Activated B cell treated with CpG ODN at 0.5 μM for 24 hours (primary cell): ENCODE measurements around the gene AFF3. TPM values are rescaled to one million over a fixed set of nuclear protein-coding genes. Genes with fewer than 3 reads are reported as not detected.
"Not testable (repeated sequence)": the region's sequence is repeated elsewhere in the genome, so short reads cannot be mapped to it uniquely, and the experiment has no call there.

Experiments
- ATAC-seq: fragments of 200-7000 bp; cut with Tn5 transposase; one replicate; pipeline ENCODE4 v1.10.0; 2021; ENCODE audit warnings: low read depth, mild to moderate bottlenecking, moderate library complexity
- CTCF ChIA-PET: fragments of 350-600 bp; sonication (Branson Sonifier 250); formaldehyde crosslinking; loops from one replicate; lab custom pipeline; 2021; ENCODE audit warnings: antibody characterized with exemption; lab: Charles Lee
- POLR2A ChIA-PET: fragments of 350-600 bp; sonication (Branson Sonifier 250); formaldehyde crosslinking; loops from one replicate; lab custom pipeline; 2021; ENCODE audit warnings: antibody characterized with exemption; lab: Charles Lee
- DNase-seq: peaks from one replicate; pipeline ENCODE4 v3.0.0; 2022
- H3K27ac Mint-ChIP-seq: one replicate; pipeline ENCODE4 v1.8.0; 2020; ENCODE audit warnings: mixed read lengths
- H3K27me3 Mint-ChIP-seq: one replicate; pipeline ENCODE4 v1.8.0; 2021; ENCODE audit warnings: mixed read lengths
- H3K36me3 Mint-ChIP-seq: one replicate; pipeline ENCODE4 v1.8.0; 2021; ENCODE audit warnings: low read depth, mixed read lengths
- H3K4me1 Mint-ChIP-seq: one replicate; pipeline ENCODE4 v1.8.0; 2021; ENCODE audit warnings: mixed read lengths
- H3K4me3 Mint-ChIP-seq: one replicate; pipeline ENCODE4 v1.8.0; 2020; ENCODE audit warnings: mild to moderate bottlenecking, mixed read lengths
- H3K9me3 Mint-ChIP-seq: one replicate; pipeline ENCODE4 v1.8.0; 2020; ENCODE audit warnings: mixed read lengths
- CTCF ChIP-seq: fragments of 200-600 bp; IDR thresholded peaks from one replicate; pipeline ENCODE4 v1.8.0; 2022; ENCODE audit warnings: antibody characterized with exemption, mild to moderate bottlenecking
- intact Hi-C: fragments of 100-400 bp; cut with micrococcal nuclease; formaldehyde crosslinking; loops from one replicate; pipeline ENCODE4 v1.15.1; 2024
- total RNA-seq: library from RNA; stranded (reverse); gene quantifications from 2 replicates; pipeline ENCODE4 v1.2.3, GENCODE V29; 2022

Gene AFF3
- total RNA-seq, 1 donor from 2014 or later = 271 TPM

GRCh38 chr2:99928470-99929053 lies 213.8 kb downstream of the AFF3 start:
- POLR2A ChIA-PET = interaction anchor here (0.7 to 1.6 kb wide), 3 partner anchors 214 to 1073 kb away, joined by 3 to 5 read pairs (median 3); partner anchors contain the start of genes AFF3 and RPL31
- TF ChIP-seq CTCF = no peak

GRCh38 chr2:99927690-99928207 lies 214.6 kb downstream of the AFF3 start:
- CTCF ChIA-PET = interaction anchor here (0.5 to 1.6 kb wide), 3 partner anchors 109 to 320 kb away, joined by 3 to 4 read pairs (median 3); no protein-coding TSS in a partner anchor
- peak; percentile 55 for ATAC-seq
- not testable (repeated sequence) for DNase-seq, H3K27me3 Mint-ChIP-seq, H3K9me3 Mint-ChIP-seq
- H3K4me1 Mint-ChIP-seq = peaks cover 85% of the 10 kb centered on the region
- H3K36me3 Mint-ChIP-seq = peaks cover 69% of the 10 kb centered on the region
- intact Hi-C loops = loop anchor here (5.0 kb wide), 1 partner anchor 320 kb away; no protein-coding TSS in a partner anchor
- POLR2A ChIA-PET = interaction anchor here (0.5 to 1.6 kb wide), 2 partner anchors 48 to 215 kb away, joined by 3 to 5 read pairs; partner anchors contain the start of gene AFF3
- H3K27ac Mint-ChIP-seq = peak overlapping the region; percentile 91
- peak overlapping the region; percentile 42 for H3K4me3 Mint-ChIP-seq

More at GRCh38 chr2:99928470-99929053, 213.8 kb downstream of the AFF3 start:
- intact Hi-C loops = loop anchor here (5.0 kb wide), 1 partner anchor 319 kb away; no protein-coding TSS in a partner anchor
- peak; percentile 68 for ATAC-seq
- CTCF ChIA-PET = interaction anchor here (0.5 to 1.6 kb wide), 2 partner anchors 110 to 307 kb away, joined by 3 to 4 read pairs; no protein-coding TSS in a partner anchor
- peak overlapping the region; percentile 91 for H3K27ac Mint-ChIP-seq
- no peaks in the 10 kb centered on the region for H3K27me3 Mint-ChIP-seq
- no peak for DNase-seq
- H3K4me3 Mint-ChIP-seq = peak overlapping the region; percentile 50
- H3K4me1 Mint-ChIP-seq = peaks cover 79% of the 10 kb centered on the region
- peaks cover 72% of the 10 kb centered on the region for H3K36me3 Mint-ChIP-seq
- H3K9me3 Mint-ChIP-seq = peaks cover 5% of the 10 kb centered on the region

- H3K36me3 Mint-ChIP-seq = peaks cover 69% of the 10 kb centered on the region
- H3K27me3 Mint-ChIP-seq = no peaks in the 10 kb centered on the region
- intact Hi-C loops = loop anchor here (5.0 kb wide), 1 partner anchor 320 kb away; no protein-coding TSS in a partner anchor
- H3K9me3 Mint-ChIP-seq = peaks cover 9% of the 10 kb centered on the region
- no peak for ATAC-seq
- ChIA-PET POLR2A (no interaction called here), CTCF (interaction anchor here (1.0 to 1.6 kb wide), 2 partner anchors 308 to 321 kb away, joined by 3 to 4 read pairs; no protein-coding TSS in a partner anchor)
- H3K27ac Mint-ChIP-seq = peak overlapping the region; percentile 91
- TF ChIP-seq CTCF = no peak
- H3K4me3 Mint-ChIP-seq = no peak overlapping the region
- peaks cover 85% of the 10 kb centered on the region for H3K4me1 Mint-ChIP-seq
- DNase-seq = no peak
These were observed 215.4 kb downstream of the AFF3 start for GRCh38 chr2:99926986-99927385.

GRCh38 chr2:99925960-99926359 lies 216.4 kb downstream of the AFF3 start:
- ChIA-PET POLR2A (no interaction called here), CTCF (no interaction called here)
- Mint-ChIP-seq H3K4me1 (peaks cover 85% of the 10 kb centered on the region), H3K27ac (no peak overlapping the region), H3K36me3 (peaks cover 68% of the 10 kb centered on the region), H3K9me3 (peaks cover 11% of the 10 kb centered on the region), H3K4me3 (no peak overlapping the region), H3K27me3 (no peaks in the 10 kb centered on the region)
- ATAC-seq = no peak
- TF ChIP-seq CTCF = no peak
- no peak for DNase-seq
- intact Hi-C loops = loop anchor here (5.0 kb wide), 1 partner anchor 321 kb away; no protein-coding TSS in a partner anchor

GRCh38 chr2:99922664-99923063 lies 219.7 kb downstream of the AFF3 start:
- POLR2A ChIA-PET = no interaction called here
- CTCF ChIA-PET = interaction anchor here (1.3 kb wide), 1 partner anchor 13 kb away, joined by 3 read pairs; no protein-coding TSS in a partner anchor
- intact Hi-C loops = loop anchor here (5.0 kb wide), 1 partner anchor 35 kb away; no protein-coding TSS in a partner anchor
- peaks cover 63% of the 10 kb centered on the region for H3K36me3 Mint-ChIP-seq
- H3K27me3 Mint-ChIP-seq = no peaks in the 10 kb centered on the region
- peak overlapping the region; percentile 62 for H3K27ac Mint-ChIP-seq
- peaks cover 75% of the 10 kb centered on the region for H3K4me1 Mint-ChIP-seq
- no peak for ATAC-seq
- no peak for TF ChIP-seq CTCF
- H3K9me3 Mint-ChIP-seq = peaks cover 9% of the 10 kb centered on the region
- H3K4me3 Mint-ChIP-seq = peak overlapping the region; percentile 26
- DNase-seq = no peak
